ENCODE data around the gene LIPA. TPM values are rescaled to one million over a fixed set of nuclear protein-coding genes. Genes with fewer than 3 reads are reported as not detected.

Gene LIPA
- total and polyA plus RNA-seq, 8 donors: 58.0 to 137 (median 63.7) TPM

DNA sequence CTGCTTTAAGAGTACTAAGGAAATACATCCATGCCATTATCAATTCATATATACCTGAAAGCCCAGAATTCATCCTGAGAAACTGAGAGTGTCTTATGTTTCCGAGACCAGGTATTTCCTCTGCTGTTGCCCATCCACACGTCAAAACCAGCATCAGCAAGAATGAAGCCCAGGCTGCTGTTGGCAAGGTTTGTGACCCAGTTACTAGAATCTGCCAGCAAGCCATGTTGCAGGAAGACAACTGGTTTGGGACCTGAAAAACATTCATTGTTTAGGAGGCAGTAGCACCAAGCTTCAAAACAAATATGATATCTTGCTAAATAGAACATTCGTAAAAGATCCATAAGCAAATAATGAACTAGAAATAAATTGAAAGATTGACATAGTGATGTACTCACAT, 23.4 kb downstream of the LIPA start:
- no peaks in the 10 kb centered on the region for H3K27me3 ChIP-seq
- no peak overlapping the region for H3K27ac ChIP-seq
- H3K9me3 ChIP-seq: no peaks in the 10 kb centered on the region
- TF ChIP-seq, protein P1, sequence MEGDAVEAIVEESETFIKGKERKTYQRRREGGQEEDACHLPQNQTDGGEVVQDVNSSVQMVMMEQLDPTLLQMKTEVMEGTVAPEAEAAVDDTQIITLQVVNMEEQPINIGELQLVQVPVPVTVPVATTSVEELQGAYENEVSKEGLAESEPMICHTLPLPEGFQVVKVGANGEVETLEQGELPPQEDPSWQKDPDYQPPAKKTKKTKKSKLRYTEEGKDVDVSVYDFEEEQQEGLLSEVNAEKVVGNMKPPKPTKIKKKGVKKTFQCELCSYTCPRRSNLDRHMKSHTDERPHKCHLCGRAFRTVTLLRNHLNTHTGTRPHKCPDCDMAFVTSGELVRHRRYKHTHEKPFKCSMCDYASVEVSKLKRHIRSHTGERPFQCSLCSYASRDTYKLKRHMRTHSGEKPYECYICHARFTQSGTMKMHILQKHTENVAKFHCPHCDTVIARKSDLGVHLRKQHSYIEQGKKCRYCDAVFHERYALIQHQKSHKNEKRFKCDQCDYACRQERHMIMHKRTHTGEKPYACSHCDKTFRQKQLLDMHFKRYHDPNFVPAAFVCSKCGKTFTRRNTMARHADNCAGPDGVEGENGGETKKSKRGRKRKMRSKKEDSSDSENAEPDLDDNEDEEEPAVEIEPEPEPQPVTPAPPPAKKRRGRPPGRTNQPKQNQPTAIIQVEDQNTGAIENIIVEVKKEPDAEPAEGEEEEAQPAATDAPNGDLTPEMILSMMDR (IDR thresholded peaks at IDR 0.05): no peak
- H3K36me3 ChIP-seq: peaks cover 0 to 34% of the 10 kb centered on the region in 2 donors
- intact Hi-C loops (cut with DNase I): no loop called here
- no peak for DNase-seq
- ATAC-seq: no peak
- no peak overlapping the region for H3K4me3 ChIP-seq
- peaks cover 0 to 7% of the 10 kb centered on the region in 2 donors for H3K4me1 ChIP-seq

DNA sequence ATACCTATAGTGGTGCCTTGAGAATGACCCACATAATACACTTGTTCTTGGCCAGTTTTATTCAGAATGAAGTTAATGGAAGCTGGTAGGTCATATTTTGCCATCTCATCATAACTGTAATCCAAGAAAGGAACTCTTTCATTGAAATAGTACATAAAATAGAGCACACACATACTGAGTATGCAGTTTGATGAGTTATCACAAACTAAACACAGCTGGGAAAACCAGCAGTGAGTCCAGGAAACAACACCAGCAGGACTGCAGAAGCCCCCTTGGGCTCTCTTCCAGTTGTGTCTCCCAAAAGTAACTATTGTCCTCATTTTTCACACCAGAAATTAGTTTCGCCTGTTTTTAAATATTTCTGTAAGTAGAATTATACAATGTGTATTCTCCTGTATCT, 24.7 kb downstream of the LIPA start:
- Histone ChIP-seq H3K36me3 (peaks cover 0 to 41% of the 10 kb centered on the region in 2 donors), H3K9me3 (no peaks in the 10 kb centered on the region), H3K27me3 (no peaks in the 10 kb centered on the region), H3K27ac (no peak overlapping the region), H3K4me3 (no peak overlapping the region), H3K4me1 (peaks cover 0 to 7% of the 10 kb centered on the region in 2 donors)
- ATAC-seq (no peak), DNase-seq (peak in 2 of 4 donors; percentile 73 to 79)
- TF ChIP-seq, protein P1 (IDR thresholded peaks at IDR 0.05): no peak
- intact Hi-C loops (cut with DNase I): no loop called here

DNA sequence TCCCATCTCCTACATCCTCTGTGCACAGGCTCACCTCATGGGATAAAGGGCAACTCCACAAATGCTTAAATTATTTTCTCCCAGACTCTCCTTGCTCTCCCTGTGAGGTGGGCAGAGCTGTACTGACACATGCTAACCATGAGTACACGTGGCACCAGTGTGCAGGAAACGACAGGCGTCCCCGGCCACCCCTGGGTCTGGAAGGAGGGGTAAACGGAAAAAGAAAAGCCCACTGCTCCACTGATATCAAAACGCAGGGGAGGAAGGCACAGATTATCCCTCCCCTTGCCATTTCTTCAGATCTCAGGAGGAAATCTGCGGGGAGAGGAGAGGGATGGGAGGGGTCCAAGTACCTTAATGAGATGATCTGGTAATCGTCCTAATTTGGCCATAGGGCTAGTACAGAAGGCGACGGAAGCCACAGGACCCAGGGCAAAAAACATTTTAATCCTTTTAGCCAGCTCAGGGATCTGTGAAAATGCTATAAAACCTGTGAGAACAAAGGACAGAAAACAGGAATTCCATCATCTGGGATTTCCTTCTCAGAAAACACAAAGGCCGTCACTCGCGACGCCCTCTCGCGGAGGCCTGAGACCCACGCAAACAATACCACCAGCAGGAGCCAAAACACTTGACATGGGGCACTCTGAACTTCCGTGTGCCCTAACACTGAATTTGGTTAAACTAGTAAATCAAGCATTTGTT, 26.7 kb downstream of the LIPA start:
- Histone ChIP-seq H3K27me3 (no peaks in the 10 kb centered on the region), H3K36me3 (peaks cover 0 to 38% of the 10 kb centered on the region in 2 donors), H3K27ac (peak overlapping the region in 1 of 2 donors; percentile 33), H3K9me3 (no peaks in the 10 kb centered on the region), H3K4me1 (peaks cover 0 to 7% of the 10 kb centered on the region in 2 donors), H3K4me3 (no peak overlapping the region)
- peak in 1 of 4 donors; percentile 71 for DNase-seq
- TF ChIP-seq, protein P1 (IDR thresholded peaks at IDR 0.05): peak; percentile 16 to 18
- intact Hi-C loops (cut with DNase I): no loop called here
- ATAC-seq: peak; percentile 69

DNA sequence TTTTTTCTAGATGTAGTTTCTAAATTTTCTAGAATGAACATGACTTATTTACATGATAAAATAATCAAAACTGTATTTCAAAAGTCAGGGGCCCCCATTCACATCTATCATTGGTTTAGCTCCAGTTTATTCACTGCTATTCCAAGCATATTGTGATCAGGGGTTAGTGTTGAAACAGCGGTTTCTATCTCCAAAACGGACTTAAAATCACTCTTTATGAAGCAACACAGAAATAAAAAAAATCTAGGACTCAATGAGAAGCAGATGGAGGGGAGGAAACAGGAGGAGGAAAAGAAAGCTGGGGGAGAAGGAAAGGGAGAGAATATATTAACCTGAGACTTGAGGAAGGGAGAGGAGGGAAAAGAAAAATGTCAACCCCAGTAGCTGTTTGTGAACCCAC, 29.7 kb downstream of the LIPA start:
- H3K4me1 ChIP-seq: peaks cover 5 to 14% of the 10 kb centered on the region in 2 donors
- ATAC-seq: no peak
- TF ChIP-seq, protein P1 (IDR thresholded peaks at IDR 0.05): no peak
- peaks cover 0 to 32% of the 10 kb centered on the region in 2 donors for H3K36me3 ChIP-seq
- intact Hi-C loops (cut with DNase I): no loop called here
- DNase-seq: no peak
- H3K27me3 ChIP-seq: no peaks in the 10 kb centered on the region
- H3K4me3 ChIP-seq: no peak overlapping the region
- no peak overlapping the region for H3K27ac ChIP-seq
- no peaks in the 10 kb centered on the region for H3K9me3 ChIP-seq

DNA sequence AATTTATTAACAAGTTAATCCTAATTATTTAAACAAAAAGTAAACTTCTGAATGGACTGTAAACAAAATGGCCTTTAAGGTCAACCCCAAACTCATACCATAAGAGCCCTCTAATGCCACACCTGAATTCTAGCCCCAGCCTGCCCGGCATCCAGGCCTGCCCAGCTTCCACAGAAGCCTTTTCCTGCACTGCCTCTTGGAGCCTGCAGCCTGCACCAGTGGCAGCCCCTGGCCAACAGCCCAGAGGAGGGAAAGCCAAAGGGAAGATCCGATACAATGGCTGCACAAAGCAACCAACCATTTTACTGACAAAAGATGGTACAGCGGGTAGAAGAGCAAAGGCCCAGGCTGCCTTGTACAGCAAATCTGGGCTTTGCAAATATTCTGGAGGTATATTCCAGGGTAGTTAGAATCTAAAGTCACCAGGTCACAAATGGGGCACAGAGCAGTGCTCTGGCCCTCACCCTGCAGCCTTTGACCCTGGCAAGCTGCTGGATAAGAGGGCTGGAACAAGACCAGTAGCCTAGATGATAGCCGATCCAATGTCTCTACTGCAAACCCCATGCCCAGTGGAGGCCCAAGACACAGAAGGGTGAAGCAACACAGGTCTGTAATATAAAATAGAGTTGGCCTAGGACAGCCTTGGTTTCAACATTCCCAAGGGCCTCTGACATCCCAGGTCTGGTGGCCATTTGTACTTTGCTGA, 31.9 kb downstream of the LIPA start:
- peaks cover 5 to 8% of the 10 kb centered on the region in 2 donors for H3K4me1 ChIP-seq
- TF ChIP-seq, protein P1 (IDR thresholded peaks at IDR 0.05): no peak
- ATAC-seq: peak; percentile 81
- H3K36me3 ChIP-seq: peaks cover 0 to 27% of the 10 kb centered on the region in 2 donors
- DNase-seq: peak in 2 of 4 donors; percentile 39 to 50
- intact Hi-C loops (cut with DNase I): loop anchor here in 1 of 2 donors (5.0 kb wide), 1 partner anchor 282 kb away; no protein-coding TSS in a partner anchor
- no peaks in the 10 kb centered on the region for H3K27me3 ChIP-seq
- no peaks in the 10 kb centered on the region for H3K9me3 ChIP-seq
- no peak overlapping the region for H3K4me3 ChIP-seq
- no peak overlapping the region for H3K27ac ChIP-seq
